ENCODE data around the gene MDM2. TPM values are rescaled to one million over a fixed set of nuclear protein-coding genes. Genes with fewer than 3 reads are reported as not detected.
A peak's percentile ranks its signal among the peaks of the same experiment; 100 is the strongest.

Gene MDM2
- total RNA-seq, 1 experiment from 2014 or later: 207 TPM

- Mint-ChIP-seq H3K36me3 (no peaks in the 10 kb centered on the region), H3K27me3 (ENCODE audit: low read depth) (no peaks in the 10 kb centered on the region), H3K4me3 (no peak overlapping the region), H3K4me1 (peaks cover 2% of the 10 kb centered on the region; the same call in 1 of the 2 replicates), H3K9me3 (no peaks in the 10 kb centered on the region), H3K27ac (peak overlapping the region; percentile 60)
- DNase-seq (ENCODE audit: low spot score) (no peak), ATAC-seq (no peak)
- POLR2A ChIA-PET: interaction anchor here (0.6 kb wide), 1 partner anchor 97 kb away, joined by 6 read pairs; no protein-coding TSS in a partner anchor
- CTCF ChIA-PET: interaction anchor here (0.7 kb wide), 1 partner anchor 34 kb away, joined by 3 read pairs; no protein-coding TSS in a partner anchor
- TF ChIP-seq, protein P1, sequence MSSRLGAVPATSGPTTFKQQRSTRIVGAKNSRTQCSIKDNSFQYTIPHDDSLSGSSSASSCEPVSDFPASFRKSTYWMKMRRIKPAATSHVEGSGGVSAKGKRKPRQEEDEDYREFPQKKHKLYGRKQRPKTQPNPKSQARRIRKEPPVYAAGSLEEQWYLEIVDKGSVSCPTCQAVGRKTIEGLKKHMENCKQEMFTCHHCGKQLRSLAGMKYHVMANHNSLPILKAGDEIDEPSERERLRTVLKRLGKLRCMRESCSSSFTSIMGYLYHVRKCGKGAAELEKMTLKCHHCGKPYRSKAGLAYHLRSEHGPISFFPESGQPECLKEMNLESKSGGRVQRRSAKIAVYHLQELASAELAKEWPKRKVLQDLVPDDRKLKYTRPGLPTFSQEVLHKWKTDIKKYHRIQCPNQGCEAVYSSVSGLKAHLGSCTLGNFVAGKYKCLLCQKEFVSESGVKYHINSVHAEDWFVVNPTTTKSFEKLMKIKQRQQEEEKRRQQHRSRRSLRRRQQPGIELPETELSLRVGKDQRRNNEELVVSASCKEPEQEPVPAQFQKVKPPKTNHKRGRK (CRISPR knock-in tag; IDR thresholded peaks at IDR 0.05; ENCODE audit: borderline replicate concordance): no peak
- no peak for TF ChIP-seq FOXJ3 (CRISPR knock-in tag; IDR thresholded peaks at IDR 0.05; ENCODE audit: borderline replicate concordance)
- TF ChIP-seq SMAD3 (CRISPR knock-in tag; IDR thresholded peaks at IDR 0.05; ENCODE audit: borderline replicate concordance): no peak
- no peak for TF ChIP-seq ZNF219 (CRISPR knock-in tag; IDR thresholded peaks at IDR 0.05; ENCODE audit: borderline replicate concordance)
- TF ChIP-seq, protein P2, sequence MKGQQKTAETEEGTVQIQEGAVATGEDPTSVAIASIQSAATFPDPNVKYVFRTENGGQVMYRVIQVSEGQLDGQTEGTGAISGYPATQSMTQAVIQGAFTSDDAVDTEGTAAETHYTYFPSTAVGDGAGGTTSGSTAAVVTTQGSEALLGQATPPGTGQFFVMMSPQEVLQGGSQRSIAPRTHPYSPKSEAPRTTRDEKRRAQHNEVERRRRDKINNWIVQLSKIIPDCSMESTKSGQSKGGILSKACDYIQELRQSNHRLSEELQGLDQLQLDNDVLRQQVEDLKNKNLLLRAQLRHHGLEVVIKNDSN (CRISPR knock-in tag; IDR thresholded peaks at IDR 0.05): no peak
- TF ChIP-seq HMGA2 (CRISPR knock-in tag; IDR thresholded peaks at IDR 0.05): no peak
- TF ChIP-seq ATF1 (CRISPR knock-in tag; IDR thresholded peaks at IDR 0.05): no peak
- TF ChIP-seq, protein P3, sequence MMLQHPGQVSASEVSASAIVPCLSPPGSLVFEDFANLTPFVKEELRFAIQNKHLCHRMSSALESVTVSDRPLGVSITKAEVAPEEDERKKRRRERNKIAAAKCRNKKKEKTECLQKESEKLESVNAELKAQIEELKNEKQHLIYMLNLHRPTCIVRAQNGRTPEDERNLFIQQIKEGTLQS (CRISPR knock-in tag; conservative IDR thresholded peaks at IDR 0.05): no peak
- no peak for TF ChIP-seq ZNF263 (CRISPR knock-in tag; IDR thresholded peaks at IDR 0.05; ENCODE audit: low read depth)
- TF ChIP-seq, protein P4, sequence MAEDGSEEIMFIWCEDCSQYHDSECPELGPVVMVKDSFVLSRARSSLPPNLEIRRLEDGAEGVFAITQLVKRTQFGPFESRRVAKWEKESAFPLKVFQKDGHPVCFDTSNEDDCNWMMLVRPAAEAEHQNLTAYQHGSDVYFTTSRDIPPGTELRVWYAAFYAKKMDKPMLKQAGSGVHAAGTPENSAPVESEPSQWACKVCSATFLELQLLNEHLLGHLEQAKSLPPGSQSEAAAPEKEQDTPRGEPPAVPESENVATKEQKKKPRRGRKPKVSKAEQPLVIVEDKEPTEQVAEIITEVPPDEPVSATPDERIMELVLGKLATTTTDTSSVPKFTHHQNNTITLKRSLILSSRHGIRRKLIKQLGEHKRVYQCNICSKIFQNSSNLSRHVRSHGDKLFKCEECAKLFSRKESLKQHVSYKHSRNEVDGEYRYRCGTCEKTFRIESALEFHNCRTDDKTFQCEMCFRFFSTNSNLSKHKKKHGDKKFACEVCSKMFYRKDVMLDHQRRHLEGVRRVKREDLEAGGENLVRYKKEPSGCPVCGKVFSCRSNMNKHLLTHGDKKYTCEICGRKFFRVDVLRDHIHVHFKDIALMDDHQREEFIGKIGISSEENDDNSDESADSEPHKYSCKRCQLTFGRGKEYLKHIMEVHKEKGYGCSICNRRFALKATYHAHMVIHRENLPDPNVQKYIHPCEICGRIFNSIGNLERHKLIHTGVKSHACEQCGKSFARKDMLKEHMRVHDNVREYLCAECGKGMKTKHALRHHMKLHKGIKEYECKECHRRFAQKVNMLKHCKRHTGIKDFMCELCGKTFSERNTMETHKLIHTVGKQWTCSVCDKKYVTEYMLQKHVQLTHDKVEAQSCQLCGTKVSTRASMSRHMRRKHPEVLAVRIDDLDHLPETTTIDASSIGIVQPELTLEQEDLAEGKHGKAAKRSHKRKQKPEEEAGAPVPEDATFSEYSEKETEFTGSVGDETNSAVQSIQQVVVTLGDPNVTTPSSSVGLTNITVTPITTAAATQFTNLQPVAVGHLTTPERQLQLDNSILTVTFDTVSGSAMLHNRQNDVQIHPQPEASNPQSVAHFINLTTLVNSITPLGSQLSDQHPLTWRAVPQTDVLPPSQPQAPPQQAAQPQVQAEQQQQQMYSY (CRISPR knock-in tag; IDR thresholded peaks at IDR 0.05): no peak
- TF ChIP-seq GRHL2 (CRISPR knock-in tag; IDR thresholded peaks at IDR 0.05; ENCODE audit: insufficient replicate concordance, severe bottlenecking): no peak
- TF ChIP-seq NR1H2 (CRISPR knock-in tag; IDR thresholded peaks at IDR 0.05): no peak
- TF ChIP-seq, protein P5, sequence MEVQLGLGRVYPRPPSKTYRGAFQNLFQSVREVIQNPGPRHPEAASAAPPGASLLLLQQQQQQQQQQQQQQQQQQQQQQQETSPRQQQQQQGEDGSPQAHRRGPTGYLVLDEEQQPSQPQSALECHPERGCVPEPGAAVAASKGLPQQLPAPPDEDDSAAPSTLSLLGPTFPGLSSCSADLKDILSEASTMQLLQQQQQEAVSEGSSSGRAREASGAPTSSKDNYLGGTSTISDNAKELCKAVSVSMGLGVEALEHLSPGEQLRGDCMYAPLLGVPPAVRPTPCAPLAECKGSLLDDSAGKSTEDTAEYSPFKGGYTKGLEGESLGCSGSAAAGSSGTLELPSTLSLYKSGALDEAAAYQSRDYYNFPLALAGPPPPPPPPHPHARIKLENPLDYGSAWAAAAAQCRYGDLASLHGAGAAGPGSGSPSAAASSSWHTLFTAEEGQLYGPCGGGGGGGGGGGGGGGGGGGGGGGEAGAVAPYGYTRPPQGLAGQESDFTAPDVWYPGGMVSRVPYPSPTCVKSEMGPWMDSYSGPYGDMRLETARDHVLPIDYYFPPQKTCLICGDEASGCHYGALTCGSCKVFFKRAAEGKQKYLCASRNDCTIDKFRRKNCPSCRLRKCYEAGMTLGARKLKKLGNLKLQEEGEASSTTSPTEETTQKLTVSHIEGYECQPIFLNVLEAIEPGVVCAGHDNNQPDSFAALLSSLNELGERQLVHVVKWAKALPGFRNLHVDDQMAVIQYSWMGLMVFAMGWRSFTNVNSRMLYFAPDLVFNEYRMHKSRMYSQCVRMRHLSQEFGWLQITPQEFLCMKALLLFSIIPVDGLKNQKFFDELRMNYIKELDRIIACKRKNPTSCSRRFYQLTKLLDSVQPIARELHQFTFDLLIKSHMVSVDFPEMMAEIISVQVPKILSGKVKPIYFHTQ (CRISPR knock-in tag; IDR thresholded peaks at IDR 0.05): no peak
- no peak for TF ChIP-seq ZNF232 (CRISPR knock-in tag; IDR thresholded peaks at IDR 0.05)
- TF ChIP-seq, protein P6, sequence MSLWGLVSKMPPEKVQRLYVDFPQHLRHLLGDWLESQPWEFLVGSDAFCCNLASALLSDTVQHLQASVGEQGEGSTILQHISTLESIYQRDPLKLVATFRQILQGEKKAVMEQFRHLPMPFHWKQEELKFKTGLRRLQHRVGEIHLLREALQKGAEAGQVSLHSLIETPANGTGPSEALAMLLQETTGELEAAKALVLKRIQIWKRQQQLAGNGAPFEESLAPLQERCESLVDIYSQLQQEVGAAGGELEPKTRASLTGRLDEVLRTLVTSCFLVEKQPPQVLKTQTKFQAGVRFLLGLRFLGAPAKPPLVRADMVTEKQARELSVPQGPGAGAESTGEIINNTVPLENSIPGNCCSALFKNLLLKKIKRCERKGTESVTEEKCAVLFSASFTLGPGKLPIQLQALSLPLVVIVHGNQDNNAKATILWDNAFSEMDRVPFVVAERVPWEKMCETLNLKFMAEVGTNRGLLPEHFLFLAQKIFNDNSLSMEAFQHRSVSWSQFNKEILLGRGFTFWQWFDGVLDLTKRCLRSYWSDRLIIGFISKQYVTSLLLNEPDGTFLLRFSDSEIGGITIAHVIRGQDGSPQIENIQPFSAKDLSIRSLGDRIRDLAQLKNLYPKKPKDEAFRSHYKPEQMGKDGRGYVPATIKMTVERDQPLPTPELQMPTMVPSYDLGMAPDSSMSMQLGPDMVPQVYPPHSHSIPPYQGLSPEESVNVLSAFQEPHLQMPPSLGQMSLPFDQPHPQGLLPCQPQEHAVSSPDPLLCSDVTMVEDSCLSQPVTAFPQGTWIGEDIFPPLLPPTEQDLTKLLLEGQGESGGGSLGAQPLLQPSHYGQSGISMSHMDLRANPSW (CRISPR knock-in tag; conservative IDR thresholded peaks at IDR 0.05; ENCODE audit: low read depth): no peak
- no peak for TF ChIP-seq MAX (CRISPR knock-in tag; IDR thresholded peaks at IDR 0.05)
- TF ChIP-seq RORB (CRISPR knock-in tag; IDR thresholded peaks at IDR 0.05): no peak
- TF ChIP-seq, protein P7, sequence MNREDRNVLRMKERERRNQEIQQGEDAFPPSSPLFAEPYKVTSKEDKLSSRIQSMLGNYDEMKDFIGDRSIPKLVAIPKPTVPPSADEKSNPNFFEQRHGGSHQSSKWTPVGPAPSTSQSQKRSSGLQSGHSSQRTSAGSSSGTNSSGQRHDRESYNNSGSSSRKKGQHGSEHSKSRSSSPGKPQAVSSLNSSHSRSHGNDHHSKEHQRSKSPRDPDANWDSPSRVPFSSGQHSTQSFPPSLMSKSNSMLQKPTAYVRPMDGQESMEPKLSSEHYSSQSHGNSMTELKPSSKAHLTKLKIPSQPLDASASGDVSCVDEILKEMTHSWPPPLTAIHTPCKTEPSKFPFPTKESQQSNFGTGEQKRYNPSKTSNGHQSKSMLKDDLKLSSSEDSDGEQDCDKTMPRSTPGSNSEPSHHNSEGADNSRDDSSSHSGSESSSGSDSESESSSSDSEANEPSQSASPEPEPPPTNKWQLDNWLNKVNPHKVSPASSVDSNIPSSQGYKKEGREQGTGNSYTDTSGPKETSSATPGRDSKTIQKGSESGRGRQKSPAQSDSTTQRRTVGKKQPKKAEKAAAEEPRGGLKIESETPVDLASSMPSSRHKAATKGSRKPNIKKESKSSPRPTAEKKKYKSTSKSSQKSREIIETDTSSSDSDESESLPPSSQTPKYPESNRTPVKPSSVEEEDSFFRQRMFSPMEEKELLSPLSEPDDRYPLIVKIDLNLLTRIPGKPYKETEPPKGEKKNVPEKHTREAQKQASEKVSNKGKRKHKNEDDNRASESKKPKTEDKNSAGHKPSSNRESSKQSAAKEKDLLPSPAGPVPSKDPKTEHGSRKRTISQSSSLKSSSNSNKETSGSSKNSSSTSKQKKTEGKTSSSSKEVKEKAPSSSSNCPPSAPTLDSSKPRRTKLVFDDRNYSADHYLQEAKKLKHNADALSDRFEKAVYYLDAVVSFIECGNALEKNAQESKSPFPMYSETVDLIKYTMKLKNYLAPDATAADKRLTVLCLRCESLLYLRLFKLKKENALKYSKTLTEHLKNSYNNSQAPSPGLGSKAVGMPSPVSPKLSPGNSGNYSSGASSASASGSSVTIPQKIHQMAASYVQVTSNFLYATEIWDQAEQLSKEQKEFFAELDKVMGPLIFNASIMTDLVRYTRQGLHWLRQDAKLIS (CRISPR knock-in tag; IDR thresholded peaks at IDR 0.05; ENCODE audit: borderline replicate concordance): no peak
Observed at GRCh38 chr12:68780731-68781130, 27.2 kb upstream of the MDM2 start.
